Caco-2 (cell line): ENCODE results near the gene CRTAP. TPM values are rescaled to one million over a fixed set of nuclear protein-coding genes. Genes with fewer than 3 reads are reported as not detected.

ENCODE experiments used
- BruUV-seq: library from RNA; stranded (reverse); fragments of 400-500 nt; replicated peaks from 2 replicates; lab custom pipeline; 2021; lab: Mats Ljungman, UMichigan
- CTCF ChIA-PET: fragments of 300-600 bp; sonication (Branson Sonifier 250); formaldehyde crosslinking; loops from one replicate; lab custom pipeline; 2022; ENCODE audit warnings: antibody characterized with exemption; lab: Charles Lee
- POLR2A ChIA-PET: fragments of 300-600 bp; sonication (Branson Sonifier 250); formaldehyde crosslinking; loops from one replicate; lab custom pipeline; 2022; ENCODE audit warnings: antibody characterized with exemption; lab: Charles Lee
- DNase-seq, 2 experiments: peaks; one replicate each; pipeline versions ENCODE4 v3.0.0 to v3.0.0-alpha.2; 2020 to 2022
- H3K27me3 ChIP-seq: replicated peaks from 2 replicates; pipeline ENCODE4 v1.6.0; 2011; ENCODE audit warnings: low read length; ENCODE audit not compliant: control insufficient read depth, insufficient read depth
- H3K36me3 ChIP-seq: 2 replicates; pipeline ENCODE4 v1.5.1; 2011; ENCODE audit warnings: low read length; ENCODE audit not compliant: control insufficient read depth, insufficient read depth
- H3K4me1 ChIP-seq: fragments of 250-450 bp; sonication (Bioruptor Pico); 2 replicates; pipeline ENCODE4 v1.5.1; 2020; ENCODE audit warnings: mild to moderate bottlenecking
- H3K4me3 ChIP-seq: 2 replicates; pipeline ENCODE4 v1.5.1; 2011; ENCODE audit warnings: low read depth, mild to moderate bottlenecking, control low read depth, low read length
- H3K9me3 ChIP-seq: fragments of 250-450 bp; sonication (Bioruptor Pico); 2 replicates; pipeline ENCODE4 v1.5.1; 2020; ENCODE audit warnings: mild to moderate bottlenecking, moderate library complexity
- H3K27ac Mint-ChIP-seq: one replicate; pipeline ENCODE4 v1.8.0; 2022; ENCODE audit warnings: mixed read lengths; ENCODE audit not compliant: unreplicated experiment
- H3K27me3 Mint-ChIP-seq: one replicate; pipeline ENCODE4 v1.8.0; 2022; ENCODE audit warnings: mixed read lengths; ENCODE audit not compliant: insufficient read depth, unreplicated experiment
- H3K36me3 Mint-ChIP-seq: one replicate; pipeline ENCODE4 v1.8.0; 2022; ENCODE audit warnings: mild to moderate bottlenecking, mixed read lengths; ENCODE audit not compliant: insufficient read depth, unreplicated experiment
- H3K4me1 Mint-ChIP-seq: one replicate; pipeline ENCODE4 v1.8.0; 2022; ENCODE audit warnings: low read depth, mixed read lengths; ENCODE audit not compliant: unreplicated experiment
- H3K4me3 Mint-ChIP-seq: one replicate; pipeline ENCODE4 v1.8.0; 2022; ENCODE audit warnings: mild to moderate bottlenecking, moderate library complexity, mixed read lengths; ENCODE audit not compliant: unreplicated experiment
- H3K9me3 Mint-ChIP-seq: one replicate; pipeline ENCODE4 v1.8.0; 2022; ENCODE audit warnings: mixed read lengths; ENCODE audit not compliant: unreplicated experiment
- CTCF ChIP-seq, 2 experiments: fragments of 200-600 bp in 1 of 2; IDR thresholded peaks; 1 replicate in 1 of 2; 2 replicates in 1 of 2; pipeline versions ENCODE4 v1.5.1 to v1.8.0; 2011 to 2022; ENCODE audit warnings: antibody characterized with exemption in 1 of 2, control low read depth in 1 of 2, inconsistent platforms in 1 of 2, low read depth in 1 of 2, low read length in 1 of 2, mild to moderate bottlenecking in 1 of 2, moderate library complexity in 1 of 2; ENCODE audit not compliant: insufficient read depth in 1 of 2, severe bottlenecking in 1 of 2, unreplicated experiment in 1 of 2
- intact Hi-C: fragments of 100-400 bp; cut with micrococcal nuclease; formaldehyde crosslinking; loops from one replicate; pipeline ENCODE4 v1.10.0; 2022; ENCODE audit not compliant: unreplicated experiment
- total RNA-seq: library from RNA; stranded (reverse); gene quantifications from 2 replicates; pipeline ENCODE4 v1.2.3, GENCODE V29; 2022

The CRTAP gene
- total RNA-seq, 1 experiment from 2014 or later: 144 TPM

GRCh38 chr3:33117461-33117860, 3.6 kb downstream of the CRTAP start:
- POLR2A ChIA-PET: no interaction called here
- no peaks in the 10 kb centered on the region for H3K9me3 Mint-ChIP-seq
- H3K27ac Mint-ChIP-seq: no peak overlapping the region
- no TSS peak for BruUV-seq
- TF ChIP-seq CTCF (IDR thresholded peaks at IDR 0.05; ENCODE audit: insufficient read depth in 1 of 2, low read depth in 1 of 2, low read length in 1 of 2, severe bottlenecking in 1 of 2, unreplicated experiment in 1 of 2): no peak
- intact Hi-C loops: no loop called here
- H3K4me3 Mint-ChIP-seq: no peak overlapping the region
- Histone ChIP-seq H3K4me3 (no peak overlapping the region), H3K27me3 (no peaks in the 10 kb centered on the region), H3K9me3 (no peaks in the 10 kb centered on the region), H3K36me3 (no peaks in the 10 kb centered on the region; the same call in 1 of the 2 replicates), H3K4me1 (peaks cover 7% of the 10 kb centered on the region; the same call in 1 of the 2 replicates)
- no peaks in the 10 kb centered on the region for H3K27me3 Mint-ChIP-seq
- CTCF ChIA-PET: no interaction called here
- no peak for DNase-seq
- H3K36me3 Mint-ChIP-seq: peaks cover 5% of the 10 kb centered on the region
- no peaks in the 10 kb centered on the region for H3K4me1 Mint-ChIP-seq

- Histone ChIP-seq H3K4me3 (no peak overlapping the region), H3K4me1 (peaks cover 4% of the 10 kb centered on the region; the same call in 1 of the 2 replicates), H3K9me3 (no peaks in the 10 kb centered on the region), H3K27me3 (no peaks in the 10 kb centered on the region), H3K36me3 (no peaks in the 10 kb centered on the region; the same call in 1 of the 2 replicates)
- DNase-seq: no peak
- Mint-ChIP-seq H3K27me3 (no peaks in the 10 kb centered on the region), H3K4me1 (no peaks in the 10 kb centered on the region), H3K36me3 (peaks cover 6% of the 10 kb centered on the region), H3K27ac (no peak overlapping the region), H3K9me3 (no peaks in the 10 kb centered on the region), H3K4me3 (no peak overlapping the region)
- BruUV-seq: no TSS peak
- no peak for TF ChIP-seq CTCF (IDR thresholded peaks at IDR 0.05; ENCODE audit: insufficient read depth in 1 of 2, low read depth in 1 of 2, low read length in 1 of 2, severe bottlenecking in 1 of 2, unreplicated experiment in 1 of 2)
- CTCF ChIA-PET: no interaction called here
- POLR2A ChIA-PET: no interaction called here
- intact Hi-C loops: no loop called here
These were observed 6.1 kb downstream of the CRTAP start for GRCh38 chr3:33119891-33120290.

- Mint-ChIP-seq H3K4me1 (no peaks in the 10 kb centered on the region), H3K36me3 (peaks cover 23% of the 10 kb centered on the region), H3K27ac (no peak overlapping the region), H3K4me3 (no peak overlapping the region), H3K9me3 (no peaks in the 10 kb centered on the region), H3K27me3 (no peaks in the 10 kb centered on the region)
- ChIA-PET POLR2A (no interaction called here), CTCF (no interaction called here)
- Histone ChIP-seq H3K4me3 (no peak overlapping the region), H3K4me1 (no peaks in the 10 kb centered on the region), H3K36me3 (no peaks in the 10 kb centered on the region), H3K27me3 (no peaks in the 10 kb centered on the region), H3K9me3 (no peaks in the 10 kb centered on the region)
- no peak for DNase-seq
- TF ChIP-seq CTCF (IDR thresholded peaks at IDR 0.05; ENCODE audit: insufficient read depth in 1 of 2, low read depth in 1 of 2, low read length in 1 of 2, severe bottlenecking in 1 of 2, unreplicated experiment in 1 of 2): no peak
- intact Hi-C loops: no loop called here
- BruUV-seq: no TSS peak
These were observed 9.2 kb downstream of the CRTAP start for GRCh38 chr3:33122991-33123390.
